ENCODE measurements around the gene WNK2.

Gene WNK2

GRCh38 chr9:93138171-93138764 is 45.7 kb upstream of the WNK2 start:
- no peak for DNase-seq (ENCODE audit: low spot score)
- Histone ChIP-seq H4K8ac (ENCODE audit: low read depth, low read length) (no peak overlapping the region), H3K36me3 (replicated peaks in 1 of 2; ENCODE audit: control insufficient read depth in 2 of 2, insufficient read depth in 2 of 2, low read length in 2 of 2) (no peaks in the 10 kb centered on the region), H3K79me1 (ENCODE audit: low read depth, low read length) (no peaks in the 10 kb centered on the region), H3K23ac (ENCODE audit: low read depth, low read length, poor library complexity) (no peak overlapping the region), H2BK15ac (ENCODE audit: low read length) (no peak overlapping the region), H2AK5ac (ENCODE audit: low read depth, low read length) (peak overlapping the region; percentile 47), H2AFZ (ENCODE audit: low read length) (no peak overlapping the region), H3K4me3 (ENCODE audit: low read length in 2 of 2) (no peak overlapping the region), H2BK5ac (ENCODE audit: low read length) (no peak overlapping the region), H2BK12ac (ENCODE audit: low read length) (no peak overlapping the region), H3K4me1 (ENCODE audit: control insufficient read depth in 2 of 2, insufficient read depth in 1 of 2, low read depth in 1 of 2, low read length in 2 of 2) (peaks cover 6 to 7% of the 10 kb centered on the region in 2 donors), H4K91ac (ENCODE audit: low read depth, low read length, poor library complexity) (no peak overlapping the region), H3K27ac (replicated peaks; ENCODE audit: low read length) (no peak overlapping the region), H3K9me3 (replicated peaks in 1 of 2; ENCODE audit: control insufficient read depth in 2 of 2, insufficient read depth in 1 of 2, low read depth in 1 of 2, low read length in 2 of 2) (peaks cover 0 to 3% of the 10 kb centered on the region in 2 donors), H3K4ac (ENCODE audit: low read length) (peak overlapping the region; percentile 91), H3K4me2 (ENCODE audit: insufficient read depth, low read length, poor library complexity, severe bottlenecking) (no peak overlapping the region), H3K27me3 (ENCODE audit: control insufficient read depth in 3 of 3, insufficient read depth in 3 of 3, low read depth in 1 of 3, low read length in 3 of 3) (peaks cover 0 to 11% (median 8%) of the 10 kb centered on the region in 3 experiments), H3K9ac (ENCODE audit: low read depth, low read length, poor library complexity) (no peak overlapping the region), H3K14ac (ENCODE audit: low read length) (peak overlapping the region; percentile 67), H3K18ac (ENCODE audit: low read length) (peak overlapping the region; percentile 69), H2BK120ac (ENCODE audit: low read depth, low read length) (no peak overlapping the region)
- no CpG with 5 or more reads among the region's 7 CpGs for WGBS, 2 donors (ENCODE audit: extremely low coverage in 2 of 2, insufficient read length in 2 of 2, insufficient replicate concordance in 1 of 2)

- Histone ChIP-seq H3K4me2 (ENCODE audit: insufficient read depth, low read length, poor library complexity, severe bottlenecking) (no peak overlapping the region), H2AK5ac (ENCODE audit: low read depth, low read length) (peak overlapping the region; percentile 60), H3K36me3 (replicated peaks in 1 of 2; ENCODE audit: control insufficient read depth in 2 of 2, insufficient read depth in 2 of 2, low read length in 2 of 2) (no peaks in the 10 kb centered on the region), H3K9me3 (replicated peaks in 1 of 2; ENCODE audit: control insufficient read depth in 2 of 2, insufficient read depth in 1 of 2, low read depth in 1 of 2, low read length in 2 of 2) (peaks cover 0 to 3% of the 10 kb centered on the region in 2 donors), H4K8ac (ENCODE audit: low read depth, low read length) (no peak overlapping the region), H3K18ac (ENCODE audit: low read length) (peak overlapping the region; percentile 53), H3K23ac (ENCODE audit: low read depth, low read length, poor library complexity) (peak overlapping the region; percentile 69), H2BK5ac (ENCODE audit: low read length) (no peak overlapping the region), H3K9ac (ENCODE audit: low read depth, low read length, poor library complexity) (no peak overlapping the region), H3K27me3 (ENCODE audit: control insufficient read depth in 3 of 3, insufficient read depth in 3 of 3, low read depth in 1 of 3, low read length in 3 of 3) (peaks cover 0 to 17% (median 7%) of the 10 kb centered on the region in 3 experiments), H3K79me1 (ENCODE audit: low read depth, low read length) (no peaks in the 10 kb centered on the region), H2BK12ac (ENCODE audit: low read length) (no peak overlapping the region), H3K4me1 (ENCODE audit: control insufficient read depth in 2 of 2, insufficient read depth in 1 of 2, low read depth in 1 of 2, low read length in 2 of 2) (peaks cover 5 to 9% of the 10 kb centered on the region in 2 donors), H2AFZ (ENCODE audit: low read length) (no peak overlapping the region), H3K14ac (ENCODE audit: low read length) (no peak overlapping the region), H4K91ac (ENCODE audit: low read depth, low read length, poor library complexity) (no peak overlapping the region), H3K4me3 (ENCODE audit: low read length in 2 of 2) (no peak overlapping the region), H3K4ac (ENCODE audit: low read length) (no peak overlapping the region), H3K27ac (replicated peaks; ENCODE audit: low read length) (no peak overlapping the region), H2BK15ac (ENCODE audit: low read length) (peak overlapping the region; percentile 49), H2BK120ac (ENCODE audit: low read depth, low read length) (no peak overlapping the region)
- no peak for DNase-seq (ENCODE audit: low spot score)
- no CpG with 5 or more reads among the region's 16 CpGs for WGBS, 2 donors (ENCODE audit: extremely low coverage in 2 of 2, insufficient read length in 2 of 2, insufficient replicate concordance in 1 of 2)
These were observed 44.4 kb upstream of the WNK2 start for GRCh38 chr9:93139365-93140182.

- Histone ChIP-seq H4K91ac (ENCODE audit: low read depth, low read length, poor library complexity) (no peak overlapping the region), H3K4me1 (ENCODE audit: control insufficient read depth in 2 of 2, insufficient read depth in 1 of 2, low read depth in 1 of 2, low read length in 2 of 2) (peaks cover 0 to 6% of the 10 kb centered on the region in 2 donors), H2BK5ac (ENCODE audit: low read length) (no peak overlapping the region), H2AK5ac (ENCODE audit: low read depth, low read length) (no peak overlapping the region), H2BK12ac (ENCODE audit: low read length) (peak overlapping the region; percentile 8), H3K4ac (ENCODE audit: low read length) (no peak overlapping the region), H2AFZ (ENCODE audit: low read length) (no peak overlapping the region), H3K14ac (ENCODE audit: low read length) (no peak overlapping the region), H3K27ac (replicated peaks; ENCODE audit: low read length) (no peak overlapping the region), H3K18ac (ENCODE audit: low read length) (peak overlapping the region; percentile 44), H3K23ac (ENCODE audit: low read depth, low read length, poor library complexity) (peak overlapping the region; percentile 34), H3K4me2 (ENCODE audit: insufficient read depth, low read length, poor library complexity, severe bottlenecking) (no peak overlapping the region), H2BK15ac (ENCODE audit: low read length) (no peak overlapping the region), H3K27me3 (ENCODE audit: control insufficient read depth in 3 of 3, insufficient read depth in 3 of 3, low read depth in 1 of 3, low read length in 3 of 3) (peaks cover 0 to 8% (median 0%) of the 10 kb centered on the region in 3 experiments), H3K4me3 (ENCODE audit: low read length in 2 of 2) (peak overlapping the region in 1 of 2 donors; percentile 3), H2BK120ac (ENCODE audit: low read depth, low read length) (no peak overlapping the region), H3K9ac (ENCODE audit: low read depth, low read length, poor library complexity) (no peak overlapping the region), H4K8ac (ENCODE audit: low read depth, low read length) (no peak overlapping the region), H3K36me3 (replicated peaks in 1 of 2; ENCODE audit: control insufficient read depth in 2 of 2, insufficient read depth in 2 of 2, low read length in 2 of 2) (no peaks in the 10 kb centered on the region), H3K79me1 (ENCODE audit: low read depth, low read length) (no peaks in the 10 kb centered on the region), H3K9me3 (replicated peaks in 1 of 2; ENCODE audit: control insufficient read depth in 2 of 2, insufficient read depth in 1 of 2, low read depth in 1 of 2, low read length in 2 of 2) (peaks cover 0 to 3% of the 10 kb centered on the region in 2 donors)
- DNase-seq (ENCODE audit: low spot score): no peak
- WGBS, 2 donors (ENCODE audit: extremely low coverage in 2 of 2, insufficient read length in 2 of 2, insufficient replicate concordance in 1 of 2): no CpG with 5 or more reads among the region's 8 CpGs
These were observed 42.0 kb upstream of the WNK2 start for GRCh38 chr9:93141771-93142483.

Measured in neuronal stem cell (in vitro differentiated cells).